ENCODE results near the gene EYA4.
A peak's percentile ranks its signal among the peaks of the same experiment; 100 is the strongest.
"Not testable (repeated sequence)": the region's sequence is repeated elsewhere in the genome, so short reads cannot be mapped to it uniquely, and the experiment has no call there.

The EYA4 gene

GRCh38 chr6:133548423-133549159 lies 307.4 kb downstream of the EYA4 start:
- no peak overlapping the region for H3K9ac ChIP-seq (ENCODE audit: low read depth, low read length)
- H3K4me1 ChIP-seq (ENCODE audit: insufficient read depth, low read length): peaks cover 30% of the 10 kb centered on the region
- H3K36me3 ChIP-seq (ENCODE audit: insufficient read depth, low read depth, low read length): no peaks in the 10 kb centered on the region
- no peaks in the 10 kb centered on the region for H3K27me3 ChIP-seq (ENCODE audit: insufficient read depth, low read length)
- H3K9me3 ChIP-seq (ENCODE audit: insufficient read depth, low read depth, low read length): no peaks in the 10 kb centered on the region
- H3K27ac ChIP-seq (ENCODE audit: low read length): no peak overlapping the region
- H3K4me3 ChIP-seq (ENCODE audit: low read length): peak overlapping the region; percentile 37; the same call in 1 of the 2 replicates

GRCh38 chr6:133549371-133549801 lies 308.2 kb downstream of the EYA4 start:
- Histone ChIP-seq H3K27ac (ENCODE audit: low read length) (no peak overlapping the region), H3K4me3 (ENCODE audit: low read length) (peak overlapping the region; percentile 37; the same call in 1 of the 2 replicates), H3K4me1 (ENCODE audit: insufficient read depth, low read length) (peaks cover 30% of the 10 kb centered on the region), H3K27me3 (ENCODE audit: insufficient read depth, low read length) (no peaks in the 10 kb centered on the region), H3K9ac (ENCODE audit: low read depth, low read length) (no peak overlapping the region), H3K9me3 (ENCODE audit: insufficient read depth, low read depth, low read length) (no peaks in the 10 kb centered on the region), H3K36me3 (ENCODE audit: insufficient read depth, low read depth, low read length) (no peaks in the 10 kb centered on the region)

- peaks cover 30% of the 10 kb centered on the region for H3K4me1 ChIP-seq (ENCODE audit: insufficient read depth, low read length)
- no peak overlapping the region for H3K9ac ChIP-seq (ENCODE audit: low read depth, low read length)
- no peaks in the 10 kb centered on the region for H3K27me3 ChIP-seq (ENCODE audit: insufficient read depth, low read length)
Measured at GRCh38 chr6:133550026-133550425, 308.9 kb downstream of the EYA4 start.

GRCh38 chr6:133551436-133551835 lies 310.3 kb downstream of the EYA4 start:
- H3K4me3 ChIP-seq (ENCODE audit: low read length): no peak overlapping the region
- no peaks in the 10 kb centered on the region for H3K27me3 ChIP-seq (ENCODE audit: insufficient read depth, low read length)
- H3K36me3 ChIP-seq (ENCODE audit: insufficient read depth, low read depth, low read length): no peaks in the 10 kb centered on the region
- H3K4me1 ChIP-seq (ENCODE audit: insufficient read depth, low read length): peaks cover 30% of the 10 kb centered on the region
- no peak overlapping the region for H3K9ac ChIP-seq (ENCODE audit: low read depth, low read length)
- no peak overlapping the region for H3K27ac ChIP-seq (ENCODE audit: low read length)
- no peaks in the 10 kb centered on the region for H3K9me3 ChIP-seq (ENCODE audit: insufficient read depth, low read depth, low read length)

More at GRCh38 chr6:133550026-133550425, 308.9 kb downstream of the EYA4 start:
- no peak overlapping the region for H3K4me3 ChIP-seq (ENCODE audit: low read length)
- H3K27ac ChIP-seq (ENCODE audit: low read length): no peak overlapping the region
- H3K36me3 ChIP-seq (ENCODE audit: insufficient read depth, low read depth, low read length): no peaks in the 10 kb centered on the region
- H3K9me3 ChIP-seq (ENCODE audit: insufficient read depth, low read depth, low read length): no peaks in the 10 kb centered on the region

- Histone ChIP-seq H3K4me1 (ENCODE audit: insufficient read depth, low read length) (peaks cover 30% of the 10 kb centered on the region), H3K27ac (ENCODE audit: low read length) (no peak overlapping the region)
Measured at GRCh38 chr6:133551847-133552341, 310.7 kb downstream of the EYA4 start.

GRCh38 chr6:133553652-133554051 lies 312.5 kb downstream of the EYA4 start:
- Histone ChIP-seq H3K9ac (ENCODE audit: low read depth, low read length) (no peak overlapping the region), H3K36me3 (ENCODE audit: insufficient read depth, low read depth, low read length) (no peaks in the 10 kb centered on the region), H3K9me3 (ENCODE audit: insufficient read depth, low read depth, low read length) (no peaks in the 10 kb centered on the region), H3K4me1 (ENCODE audit: insufficient read depth, low read length) (peaks cover 22% of the 10 kb centered on the region), H3K27ac (ENCODE audit: low read length) (no peak overlapping the region), H3K4me3 (ENCODE audit: low read length) (no peak overlapping the region), H3K27me3 (ENCODE audit: insufficient read depth, low read length) (no peaks in the 10 kb centered on the region)

More at GRCh38 chr6:133551847-133552341, 310.7 kb downstream of the EYA4 start:
- Histone ChIP-seq H3K9ac (ENCODE audit: low read depth, low read length) (no peak overlapping the region), H3K4me3 (ENCODE audit: low read length) (no peak overlapping the region), H3K27me3 (ENCODE audit: insufficient read depth, low read length) (no peaks in the 10 kb centered on the region), H3K36me3 (ENCODE audit: insufficient read depth, low read depth, low read length) (no peaks in the 10 kb centered on the region), H3K9me3 (ENCODE audit: insufficient read depth, low read depth, low read length) (no peaks in the 10 kb centered on the region)

GRCh38 chr6:133554121-133554520 lies 313.0 kb downstream of the EYA4 start:
- H3K27ac ChIP-seq (ENCODE audit: low read length); H3K4me3 ChIP-seq (ENCODE audit: low read length); H3K36me3 ChIP-seq (ENCODE audit: insufficient read depth, low read depth, low read length); H3K27me3 ChIP-seq (ENCODE audit: insufficient read depth, low read length); H3K9me3 ChIP-seq (ENCODE audit: insufficient read depth, low read depth, low read length); H3K9ac ChIP-seq (ENCODE audit: low read depth, low read length): not testable (repeated sequence)
- peaks cover 17% of the 10 kb centered on the region for H3K4me1 ChIP-seq (ENCODE audit: insufficient read depth, low read length)

GRCh38 chr6:133555685-133556084 lies 314.5 kb downstream of the EYA4 start:
- Histone ChIP-seq H3K4me3 (ENCODE audit: low read length) (no peak overlapping the region), H3K9me3 (ENCODE audit: insufficient read depth, low read depth, low read length) (peaks cover 7% of the 10 kb centered on the region; the same call in 1 of the 2 replicates), H3K36me3 (ENCODE audit: insufficient read depth, low read depth, low read length) (no peaks in the 10 kb centered on the region), H3K27me3 (ENCODE audit: insufficient read depth, low read length) (no peaks in the 10 kb centered on the region), H3K27ac (ENCODE audit: low read length) (no peak overlapping the region), H3K4me1 (ENCODE audit: insufficient read depth, low read length) (peaks cover 6% of the 10 kb centered on the region; the same call in 1 of the 2 replicates), H3K9ac (ENCODE audit: low read depth, low read length) (no peak overlapping the region)

- H3K9ac ChIP-seq (ENCODE audit: low read depth, low read length): no peak overlapping the region
- H3K27ac ChIP-seq (ENCODE audit: low read length): no peak overlapping the region
- no peaks in the 10 kb centered on the region for H3K36me3 ChIP-seq (ENCODE audit: insufficient read depth, low read depth, low read length)
- H3K27me3 ChIP-seq (ENCODE audit: insufficient read depth, low read length): no peaks in the 10 kb centered on the region
- no peak overlapping the region for H3K4me3 ChIP-seq (ENCODE audit: low read length)
- H3K9me3 ChIP-seq (ENCODE audit: insufficient read depth, low read depth, low read length): peaks cover 7% of the 10 kb centered on the region; the same call in 1 of the 2 replicates
- H3K4me1 ChIP-seq (ENCODE audit: insufficient read depth, low read length): no peaks in the 10 kb centered on the region
Measured at GRCh38 chr6:133559926-133560325, 318.8 kb downstream of the EYA4 start.

GRCh38 chr6:133567636-133568035 lies 326.5 kb downstream of the EYA4 start:
- Histone ChIP-seq H3K27ac (ENCODE audit: low read length) (no peak overlapping the region), H3K9ac (ENCODE audit: low read depth, low read length) (no peak overlapping the region), H3K36me3 (ENCODE audit: insufficient read depth, low read depth, low read length) (no peaks in the 10 kb centered on the region), H3K4me1 (ENCODE audit: insufficient read depth, low read length) (peaks cover 5% of the 10 kb centered on the region; the same call in 1 of the 2 replicates), H3K27me3 (ENCODE audit: insufficient read depth, low read length) (no peaks in the 10 kb centered on the region), H3K9me3 (ENCODE audit: insufficient read depth, low read depth, low read length) (no peaks in the 10 kb centered on the region), H3K4me3 (ENCODE audit: low read length) (no peak overlapping the region)

- H3K4me1 ChIP-seq (ENCODE audit: insufficient read depth, low read length): peaks cover 5% of the 10 kb centered on the region; the same call in 1 of the 2 replicates
- peak overlapping the region; percentile 57; the same call in 1 of the 2 replicates for H3K9ac ChIP-seq (ENCODE audit: low read depth, low read length)
- no peaks in the 10 kb centered on the region for H3K9me3 ChIP-seq (ENCODE audit: insufficient read depth, low read depth, low read length)
- H3K4me3 ChIP-seq (ENCODE audit: low read length): peak overlapping the region; percentile 70
- no peaks in the 10 kb centered on the region for H3K27me3 ChIP-seq (ENCODE audit: insufficient read depth, low read length)
- no peaks in the 10 kb centered on the region for H3K36me3 ChIP-seq (ENCODE audit: insufficient read depth, low read depth, low read length)
- no peak overlapping the region for H3K27ac ChIP-seq (ENCODE audit: low read length)
Measured at GRCh38 chr6:133568970-133569889, 328.1 kb downstream of the EYA4 start.

All from iPS-20b (cell line).